ENCODE measurements around the gene TCEAL3. TPM values are rescaled to one million over a fixed set of nuclear protein-coding genes. Genes with fewer than 3 reads are reported as not detected.
"Not testable (repeated sequence)": the region's sequence is repeated elsewhere in the genome, so short reads cannot be mapped to it uniquely, and the experiment has no call there.

The TCEAL3 gene
- polyA plus RNA-seq, 2 of the 4 experiments (the other 2 are of a cell fraction) = 6.6 to 23.9 TPM

GRCh38 chrX:103637604-103638338, 30.0 kb downstream of the TCEAL3 start:
- peak overlapping the region; percentile 61 for H3K4me2 ChIP-seq
- ChIA-PET POLR2A (interaction anchor here (2.2 kb wide), 1 partner anchor 8 kb away, joined by 10 read pairs; no protein-coding TSS in a partner anchor), CTCF (interaction anchor here (4.0 kb wide), 1 partner anchor 8 kb away, joined by 26 read pairs; no protein-coding TSS in a partner anchor)
- ATAC-seq (peak; percentile 84 to 85), FAIRE-seq (no peak), DNase-seq (ENCODE audit: low read depth in 1 of 2, low spot score in 1 of 2) (peak in 1 of 2 experiments; percentile 53)
- H3K27ac ChIP-seq = peak overlapping the region; percentile 73 to 82
- WGBS (ENCODE audit: missing lambda C conversion rate) = 19% methylated on average over 2 of the region's 2 CpGs
- H3K9me3 ChIP-seq = no peaks in the 10 kb centered on the region
- peak; percentile 40 for TF ChIP-seq MAFK (IDR thresholded peaks at IDR 0.05; ENCODE audit: partially characterized antibody)
- TF ChIP-seq ZC3H11A (IDR thresholded peaks at IDR 0.05) = no peak
- no peak for TF ChIP-seq ELK1 (IDR thresholded peaks at IDR 0.05; ENCODE audit: low read depth, low read length)
- TF ChIP-seq NPAS2 (CRISPR knock-in tag; IDR thresholded peaks at IDR 0.05; ENCODE audit: borderline replicate concordance) = no peak
- peak; percentile 22; the same call in 1 of the 2 replicates for TF ChIP-seq FOSL2 (IDR thresholded peaks at IDR 0.05)
- peak; percentile 34; the same call in 1 of the 2 replicates for TF ChIP-seq FOSL2 (CRISPR knock-in tag; IDR thresholded peaks at IDR 0.05)
- peak; percentile 17; the same call in 1 of the 2 replicates for TF ChIP-seq JUNB (IDR thresholded peaks at IDR 0.05)
- TF ChIP-seq ZNF302 (CRISPR knock-in tag; IDR thresholded peaks at IDR 0.05) = no peak
- no peak overlapping the region for H3K4me3 ChIP-seq
- H3K4me1 ChIP-seq = peaks cover 53% of the 10 kb centered on the region

GRCh38 chrX:103638479-103639346, 30.9 kb downstream of the TCEAL3 start:
- H3K4me1 ChIP-seq = peaks cover 53% of the 10 kb centered on the region
- peak overlapping the region; percentile 73 to 82 for H3K27ac ChIP-seq
- POLR2A ChIA-PET = interaction anchor here (2.2 kb wide), 1 partner anchor 9 kb away, joined by 10 read pairs; no protein-coding TSS in a partner anchor
- not testable (repeated sequence) for DNase-seq (ENCODE audit: low read depth in 1 of 2, low spot score in 1 of 2); H3K4me3 ChIP-seq; H3K9me3 ChIP-seq; FAIRE-seq
- 31% methylated on average over 4 of the region's 6 CpGs for WGBS (ENCODE audit: missing lambda C conversion rate)
- ATAC-seq = peak; percentile 36 to 49; a peak in 5 of 6 replicates
- H3K4me2 ChIP-seq = peak overlapping the region; percentile 61
- CTCF ChIA-PET = interaction anchor here (4.0 kb wide), 1 partner anchor 8 kb away, joined by 26 read pairs; no protein-coding TSS in a partner anchor

- H3K4me1 ChIP-seq = peaks cover 51% of the 10 kb centered on the region
- DNase-seq (ENCODE audit: low read depth in 1 of 2, low spot score in 1 of 2) (peak in 1 of 2 experiments; percentile 32), FAIRE-seq (peak; percentile 70), ATAC-seq (peak; percentile 51 to 54)
- ChIA-PET CTCF (interaction anchor here (1.3 to 4.0 kb wide), 2 partner anchors 10 to 27 kb away, joined by 3 to 26 read pairs; no protein-coding TSS in a partner anchor), POLR2A (interaction anchor here (1.2 to 1.5 kb wide), 2 partner anchors 10 to 46 kb away, joined by 4 to 10 read pairs; partner anchors contain the start of gene MORF4L2)
- H3K4me3 ChIP-seq = no peak overlapping the region
- no peaks in the 10 kb centered on the region for H3K9me3 ChIP-seq
- WGBS (ENCODE audit: missing lambda C conversion rate) = 41% methylated on average over 4 of the region's 4 CpGs
- TF ChIP-seq FOSL2 (IDR thresholded peaks at IDR 0.05) (no peak), FOSL2 (CRISPR knock-in tag; IDR thresholded peaks at IDR 0.05) (0 out of 2 replicates have a peak, but pooled peaks have one; percentile 28), MAFK (IDR thresholded peaks at IDR 0.05; ENCODE audit: partially characterized antibody) (peak; percentile 69), HDAC2 (IDR thresholded peaks at IDR 0.05) (no peak)
- H3K4me2 ChIP-seq = peak overlapping the region; percentile 61
- peak overlapping the region; percentile 73 to 77 for H3K27ac ChIP-seq
Measured at GRCh38 chrX:103640401-103641155, 32.8 kb downstream of the TCEAL3 start.

- no peak for FAIRE-seq
- ChIA-PET CTCF (interaction anchor here (2.6 kb wide), 1 partner anchor 14 kb away, joined by 12 read pairs; no protein-coding TSS in a partner anchor), POLR2A (no interaction called here)
- peaks cover 27% of the 10 kb centered on the region for H3K4me1 ChIP-seq
- ATAC-seq = no peak
- TF ChIP-seq ESRRA (IDR thresholded peaks at IDR 0.05; ENCODE audit: borderline replicate concordance, low read length) = no peak
- no peak for TF ChIP-seq BHLHE40 (IDR thresholded peaks at IDR 0.05; ENCODE audit: low read depth, low read length)
- no peak for TF ChIP-seq FOSB (CRISPR knock-in tag; IDR thresholded peaks at IDR 0.05)
- TF ChIP-seq HEYL (CRISPR knock-in tag; IDR thresholded peaks at IDR 0.05) = no peak
- no peak for TF ChIP-seq HDAC2 (IDR thresholded peaks at IDR 0.05)
- H3K4me2 ChIP-seq = no peak overlapping the region
- no peak overlapping the region for H3K27ac ChIP-seq
- DNase-seq (ENCODE audit: low read depth in 1 of 2, low spot score in 1 of 2) = no peak
- WGBS (ENCODE audit: missing lambda C conversion rate) = 75% methylated on average over 1 of the region's 1 CpG
- no peaks in the 10 kb centered on the region for H3K9me3 ChIP-seq
- H3K4me3 ChIP-seq = no peak overlapping the region
Measured at GRCh38 chrX:103644125-103644524, 36.4 kb downstream of the TCEAL3 start.
